Left cardiac atrium (tissue), 4 donors: ENCODE results near the gene M1AP. TPM values are rescaled to one million over a fixed set of nuclear protein-coding genes. Genes with fewer than 3 reads are reported as not detected.

Source experiments
- ATAC-seq, 2 donors: fragments of 200-7000 bp; cut with Tn5 transposase; one replicate each; pipeline ENCODE4 v1.9.1; 2020; ENCODE audit warnings: mild to moderate bottlenecking in 2 of 2, moderate library complexity in 2 of 2
- DNase-seq: peaks from one replicate; pipeline ENCODE4 v3.0.0-alpha.2; 2020
- intact Hi-C, 2 donors: fragments of 100-400 bp; cut with DNase I; formaldehyde crosslinking; loops; one replicate each; pipeline versions ENCODE4 v1.14.1 to v1.15.1; 2022 to 2023
- total RNA-seq, 2 donors: library from RNA; stranded (reverse); fragmentation: NEBNext Ultra II Directional; extraction: Animal tissue kit (Norgen Biotek cat#: 25700); gene quantifications; one replicate each; pipeline ENCODE4 v1.2.1, GENCODE V29; 2021
- donor health status: DM: no; HTN: yes; CAD: no.
- donor health status: DM: no; HTN: yes; CAD: no; lungs with severe emphysema.
- donor health status: DM: yes; HTN: yes; CAD: no.
- donor health status: Dilated cardiomyopathy.

M1AP gene
- total RNA-seq, 2 donors from 2014 or later: 0.44 to 0.65 TPM

- ATAC-seq: no peak
- DNase-seq: no peak
- intact Hi-C loops: no loop called here
Measured at GRCh38 chr2:74514368-74515270, 133.5 kb downstream of the M1AP start, which contains the start of gene TLX2. TLX2 (plus strand) TSS chr2:74514450; CDS start chr2:74514807, 357 bp downstream.

GRCh38 chr2:74513605-74514367 is 134.3 kb downstream of the M1AP start:
- no peak for ATAC-seq
- DNase-seq: no peak
- intact Hi-C loops: no loop called here

- DNase-seq: no peak
- no peak for ATAC-seq
- intact Hi-C loops: no loop called here
Measured at GRCh38 chr2:74512744-74513604, 135.2 kb downstream of the M1AP start.

GRCh38 chr2:74511104-74511989 is 136.8 kb downstream of the M1AP start:
- ATAC-seq (no peak), DNase-seq (no peak)
- intact Hi-C loops: loop anchor here in 1 of 2 donors (2.0 kb wide), 1 partner anchor 17 kb away; the partner anchor contains the start of genes AUP1 and HTRA2

GRCh38 chr2:74510272-74510671 is 137.9 kb downstream of the M1AP start:
- DNase-seq (no peak), ATAC-seq (no peak)
- intact Hi-C loops: loop anchor here in 1 of 2 donors (2.0 kb wide), 1 partner anchor 19 kb away; the partner anchor contains the start of genes AUP1 and HTRA2

GRCh38 chr2:74507926-74508520 is 140.1 kb downstream of the M1AP start:
- ATAC-seq (peak in 1 of 2 donors; percentile 16), DNase-seq (no peak)
- intact Hi-C loops: no loop called here

Other genes with a start within 250 kb of the M1AP start
- gene C2orf81, start 226.7 kb downstream of the M1AP start, total RNA-seq: under 1 TPM; 0.59 to 0.79 TPM
- 1 to 10 TPM; 4.1 to 5.5 TPM for gene WDR54, start 226.6 kb downstream of the M1AP start, total RNA-seq
- gene RTKN, start 206.4 kb downstream of the M1AP start, total RNA-seq: 10 to 100 TPM; 14.1 to 18.7 TPM
- 10 to 100 TPM; 21.1 to 22.1 TPM for gene INO80B, start 193.2 kb downstream of the M1AP start, total RNA-seq
- 10 to 100 TPM; 42.2 to 56.7 TPM for gene WBP1, start 189.9 kb downstream of the M1AP start, total RNA-seq
- gene MOGS, start 182.9 kb downstream of the M1AP start, total RNA-seq: 10 to 100 TPM; 25.3 to 32.7 TPM
- gene MRPL53, start 175.7 kb downstream of the M1AP start, total RNA-seq: 100 to 1,000 TPM; 110 to 127 TPM
- gene CCDC142, start 165.3 kb downstream of the M1AP start, total RNA-seq: 1 to 10 TPM; 6.8 to 8.8 TPM
- 10 to 100 TPM; 11.9 TPM for gene TTC31, start 165.2 kb downstream of the M1AP start, total RNA-seq
- gene LBX2, start 148.7 kb downstream of the M1AP start, total RNA-seq: 1 to 10 TPM in 1 of 2 donors, under 1 TPM in 1; 0.60 to 1.0 TPM
- gene PCGF1, start 140.6 kb downstream of the M1AP start, total RNA-seq: 10 to 100 TPM; 18.3 to 24.0 TPM
- not detected for gene TLX2, start 133.9 kb downstream of the M1AP start, total RNA-seq
- not detected for gene DQX1, start 122.1 kb downstream of the M1AP start, total RNA-seq
- 10 to 100 TPM; 62.2 to 78.3 TPM for gene AUP1, start 118.6 kb downstream of the M1AP start, total RNA-seq
- 10 to 100 TPM; 28.7 to 29.3 TPM for gene HTRA2, start 118.4 kb downstream of the M1AP start, total RNA-seq
- gene LOXL3, start 94.4 kb downstream of the M1AP start, total RNA-seq: 1 to 10 TPM; 4.1 to 8.4 TPM
- gene DOK1, start 93.6 kb downstream of the M1AP start, total RNA-seq: 10 to 100 TPM in 1 of 2 donors, 1 to 10 TPM in 1; 7.9 to 12.4 TPM
- 1 to 10 TPM; 3.4 to 6.1 TPM for gene SEMA4F, start 5.9 kb upstream of the M1AP start, total RNA-seq
- 10 to 100 TPM; 17.2 to 18.4 TPM for gene HK2, start 185.8 kb upstream of the M1AP start, total RNA-seq